ENCODE results near the gene P3H2. TPM values are rescaled to one million over a fixed set of nuclear protein-coding genes. Genes with fewer than 3 reads are reported as not detected.

P3H2 gene
- total and polyA plus RNA-seq, 2 experiments from 2014 or later, result 8.2 to 24.2 TPM

- Histone ChIP-seq H3K4me1 (ENCODE audit: insufficient read depth) (peaks cover 32% of the 10 kb centered on the region), H3K36me3 (ENCODE audit: insufficient read depth) (no peaks in the 10 kb centered on the region), H4K20me1 (replicated peaks; ENCODE audit: insufficient read depth) (no peaks in the 10 kb centered on the region), H3F3A (replicated peaks; ENCODE audit: low read depth) (no peaks in the 10 kb centered on the region), H3K27ac (ENCODE audit: low read depth) (no peak overlapping the region), H2AFZ (no peak overlapping the region), H3K9me2 (ENCODE audit: insufficient read depth) (no peaks in the 10 kb centered on the region), H3K27me3 (ENCODE audit: insufficient read depth) (no peaks in the 10 kb centered on the region), H3K79me2 (replicated peaks; ENCODE audit: insufficient read depth) (no peaks in the 10 kb centered on the region), H3K4me3 (no peak overlapping the region), H3K4me2 (no peak overlapping the region)
- Mint-ChIP-seq H3K4me3 (no peak overlapping the region), H3K9me3 (no peaks in the 10 kb centered on the region), H3K27ac (peak overlapping the region; percentile 89), H3K27me3 (ENCODE audit: insufficient read depth, low read depth, poor library complexity) (no peaks in the 10 kb centered on the region), H3K4me1 (peaks cover 43% of the 10 kb centered on the region), H3K36me3 (ENCODE audit: low read depth) (peaks cover 8% of the 10 kb centered on the region; the same call in 2 of the 3 replicates)
- TF ChIP-seq STAT1 (IDR thresholded peaks at IDR 0.05; ENCODE audit: unreplicated experiment), result no peak
- no peak for TF ChIP-seq CTCF (conservative IDR thresholded peaks at IDR 0.05; ENCODE audit: low read depth in 2 of 2)
- no peak for TF ChIP-seq EZH2 (IDR thresholded peaks at IDR 0.05; ENCODE audit: low read depth, unreplicated experiment)
- TF ChIP-seq EZH2phosphoT487 (IDR thresholded peaks at IDR 0.05; ENCODE audit: unreplicated experiment), result no peak
- TF ChIP-seq ETS1 (IDR thresholded peaks at IDR 0.05), result no peak
- no peak for TF ChIP-seq ZNF462 (CRISPR knock-in tag; IDR thresholded peaks at IDR 0.05)
- no peak for TF ChIP-seq ZNF114 (CRISPR knock-in tag; IDR thresholded peaks at IDR 0.05)
- TF ChIP-seq NANOG (IDR thresholded peaks at IDR 0.05; ENCODE audit: borderline replicate concordance), result no peak
- no peak for TF ChIP-seq CREB1 (CRISPR knock-in tag; IDR thresholded peaks at IDR 0.05; ENCODE audit: low read depth)
- no peak for TF ChIP-seq POLR2AphosphoS5 (IDR thresholded peaks at IDR 0.05; ENCODE audit: low read depth)
- TF ChIP-seq JUNB (IDR thresholded peaks at IDR 0.05; ENCODE audit: unreplicated experiment), result no peak
- no peak for TF ChIP-seq REST (IDR thresholded peaks at IDR 0.05; ENCODE audit: unreplicated experiment)
- TF ChIP-seq ZNF331 (CRISPR knock-in tag; IDR thresholded peaks at IDR 0.05; ENCODE audit: low read depth), result no peak
- ATAC-seq, result peak; percentile 78
- peak; percentile 41 for DNase-seq (ENCODE audit: low spot score)
Observed at GRCh38 chr3:189995129-189995528, 125.6 kb downstream of the P3H2 start.

Measured in GM23338 (cell line).